Measurements from ENCODE around the gene KDM5B. TPM values are rescaled to one million over a fixed set of nuclear protein-coding genes. Genes with fewer than 3 reads are reported as not detected.
A peak's percentile ranks its signal among the peaks of the same experiment; 100 is the strongest.

KDM5B gene
- total and polyA plus RNA-seq, 5 donors from 2014 or later: 13.7 to 77.7 (median 15.1) TPM

DNA sequence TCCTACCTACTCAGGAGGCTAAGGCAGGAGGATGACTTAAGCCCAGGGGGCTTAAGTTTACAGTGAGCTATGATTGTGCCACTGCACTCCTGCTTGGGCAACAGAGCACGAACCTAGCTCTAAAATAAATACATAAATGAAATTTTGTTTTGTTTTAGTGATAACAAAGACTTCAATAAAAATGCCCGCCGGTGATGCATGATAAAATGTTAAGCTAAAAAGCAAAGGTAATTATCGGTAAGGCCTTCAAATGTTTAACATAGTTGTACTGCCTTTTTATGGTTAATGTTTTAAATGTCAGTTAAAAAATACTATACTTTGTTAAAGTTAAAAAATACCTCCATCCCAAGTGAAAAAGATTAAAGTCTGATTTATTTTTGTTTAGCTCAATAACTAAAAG, 27.0 kb downstream of the KDM5B start:
- no peaks in the 10 kb centered on the region for H3K4me1 ChIP-seq (ENCODE audit: control insufficient read depth, insufficient read depth, low read length, poor library complexity, severe bottlenecking)
- H3K27ac ChIP-seq (ENCODE audit: insufficient read depth, low read length, poor library complexity, severe bottlenecking): no peak overlapping the region
- Mint-ChIP-seq H3K27me3 (no peaks in the 10 kb centered on the region), H3K27ac (no peak overlapping the region), H3K9me3 (peaks cover 0 to 1% (median 0%) of the 10 kb centered on the region in 7 donors), H3K4me3 (no peak overlapping the region), H3K36me3 (peaks cover 7% of the 10 kb centered on the region), H3K4me1 (peaks cover 12 to 46% (median 24%) of the 10 kb centered on the region in 4 donors)
- no peak overlapping the region for H3K4me3 ChIP-seq (ENCODE audit: low read depth, low read length)
- H3K9me3 ChIP-seq (ENCODE audit: control insufficient read depth in 2 of 2, low read length in 2 of 2): no peaks in the 10 kb centered on the region
- ATAC-seq (ENCODE audit: low read depth in 2 of 2): no peak
- no peaks in the 10 kb centered on the region for H3K27me3 ChIP-seq (ENCODE audit: control insufficient read depth, insufficient read depth, low read length)
- DNase-seq: no peak
- no peaks in the 10 kb centered on the region for H3K36me3 ChIP-seq (ENCODE audit: control insufficient read depth, insufficient read depth, low read length)

DNA sequence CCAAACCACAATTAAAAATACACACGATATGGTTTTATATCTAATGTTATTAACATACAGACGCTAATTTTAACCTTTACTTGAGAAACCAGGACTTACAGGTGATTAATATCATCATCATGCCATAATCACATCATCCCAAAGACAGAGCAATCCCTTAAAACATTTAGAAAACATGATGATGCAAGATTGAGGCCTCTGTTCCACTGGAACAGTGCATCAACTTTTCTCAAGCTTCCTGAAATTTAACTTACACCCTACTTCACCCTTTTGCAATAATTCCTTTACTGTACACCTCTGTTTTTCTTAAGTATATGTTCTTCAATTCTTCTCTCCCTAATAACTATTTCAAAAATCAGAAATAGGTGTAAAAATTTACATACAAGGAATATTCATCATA, 38.1 kb downstream of the KDM5B start:
- peaks cover 54% of the 10 kb centered on the region for H3K36me3 ChIP-seq (ENCODE audit: control insufficient read depth, insufficient read depth, low read length)
- Mint-ChIP-seq H3K9me3 (no peaks in the 10 kb centered on the region), H3K4me3 (no peak overlapping the region), H3K27ac (no peak overlapping the region), H3K4me1 (peaks cover 0 to 4% (median 0%) of the 10 kb centered on the region in 4 donors), H3K36me3 (peaks cover 34% of the 10 kb centered on the region), H3K27me3 (no peaks in the 10 kb centered on the region)
- H3K27ac ChIP-seq (ENCODE audit: insufficient read depth, low read length, poor library complexity, severe bottlenecking): no peak overlapping the region
- ATAC-seq (ENCODE audit: low read depth in 2 of 2) (no peak), DNase-seq (no peak)
- H3K4me3 ChIP-seq (ENCODE audit: low read depth, low read length): no peak overlapping the region
- no peaks in the 10 kb centered on the region for H3K27me3 ChIP-seq (ENCODE audit: control insufficient read depth, insufficient read depth, low read length)
- H3K4me1 ChIP-seq (ENCODE audit: control insufficient read depth, insufficient read depth, low read length, poor library complexity, severe bottlenecking): no peaks in the 10 kb centered on the region
- H3K9me3 ChIP-seq (ENCODE audit: control insufficient read depth in 2 of 2, low read length in 2 of 2): no peaks in the 10 kb centered on the region

DNA sequence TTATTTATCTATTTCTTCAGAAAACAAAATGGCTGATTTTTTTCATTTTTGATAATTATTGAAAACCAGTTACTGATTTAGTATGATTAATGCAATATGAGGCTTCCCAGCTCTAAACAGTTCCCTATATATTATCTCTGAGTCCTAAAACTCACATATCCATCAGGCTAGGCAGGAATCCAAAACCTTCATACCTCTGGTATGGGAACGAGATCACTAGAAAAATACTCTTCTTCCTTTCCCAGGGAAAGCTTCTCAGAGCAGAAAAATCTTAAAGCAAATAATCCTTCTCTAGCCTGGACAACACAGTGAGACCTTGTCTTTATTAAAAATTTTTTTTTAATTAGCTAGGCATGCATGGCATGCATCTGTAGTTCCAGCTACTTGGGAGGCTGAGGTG, 42.5 kb downstream of the KDM5B start:
- Mint-ChIP-seq H3K27ac (no peak overlapping the region), H3K9me3 (no peaks in the 10 kb centered on the region)
- H3K9me3 ChIP-seq (ENCODE audit: control insufficient read depth in 2 of 2, low read length in 2 of 2): no peaks in the 10 kb centered on the region

DNA sequence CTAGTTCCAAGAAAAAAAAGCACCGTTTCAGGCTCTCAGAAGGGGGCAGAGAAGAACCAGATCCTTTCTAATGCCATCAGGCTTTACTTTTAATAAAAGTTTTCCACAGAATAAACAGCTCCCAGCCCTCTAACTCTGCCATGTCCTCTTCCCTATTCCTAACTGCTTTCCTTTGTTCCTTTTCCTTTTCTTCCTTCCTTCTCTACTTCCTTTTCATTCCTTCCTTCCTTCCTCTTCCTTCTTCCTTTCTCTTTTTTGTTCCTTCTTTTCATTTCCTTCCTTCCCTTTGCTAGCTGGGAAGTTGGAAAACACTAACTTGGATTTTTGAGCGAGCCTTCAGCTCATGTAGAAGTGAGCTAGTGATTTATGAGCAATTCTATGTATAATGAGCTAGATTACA, 46.2 kb downstream of the KDM5B start:
- no peak overlapping the region for H3K27ac ChIP-seq (ENCODE audit: insufficient read depth, low read length, poor library complexity, severe bottlenecking)
- no peak for DNase-seq
- no peak overlapping the region for H3K4me3 ChIP-seq (ENCODE audit: low read depth, low read length)
- H3K9me3 ChIP-seq (ENCODE audit: control insufficient read depth in 2 of 2, low read length in 2 of 2): no peaks in the 10 kb centered on the region
- H3K4me3 Mint-ChIP-seq: no peak overlapping the region
- H3K4me1 Mint-ChIP-seq: peaks cover 0 to 9% (median under 1%) of the 10 kb centered on the region in 4 donors
- no peaks in the 10 kb centered on the region for H3K27me3 Mint-ChIP-seq
- no peaks in the 10 kb centered on the region for H3K4me1 ChIP-seq (ENCODE audit: control insufficient read depth, insufficient read depth, low read length, poor library complexity, severe bottlenecking)
- no peaks in the 10 kb centered on the region for H3K27me3 ChIP-seq (ENCODE audit: control insufficient read depth, insufficient read depth, low read length)
- peaks cover 66% of the 10 kb centered on the region for H3K36me3 ChIP-seq (ENCODE audit: control insufficient read depth, insufficient read depth, low read length)
- H3K9me3 Mint-ChIP-seq: no peaks in the 10 kb centered on the region
- H3K36me3 Mint-ChIP-seq: peaks cover 37% of the 10 kb centered on the region
- H3K27ac Mint-ChIP-seq: peak overlapping the region in 2 of 3 donors; percentile 16 to 79
- no peak for ATAC-seq (ENCODE audit: low read depth in 2 of 2)

More for the DNA sequence above, 42.5 kb downstream of the KDM5B start:
- DNase-seq (no peak), ATAC-seq (ENCODE audit: low read depth in 2 of 2) (no peak)
- no peak overlapping the region for H3K4me3 Mint-ChIP-seq
- Histone ChIP-seq H3K4me3 (ENCODE audit: low read depth, low read length) (no peak overlapping the region), H3K27me3 (ENCODE audit: control insufficient read depth, insufficient read depth, low read length) (no peaks in the 10 kb centered on the region), H3K36me3 (ENCODE audit: control insufficient read depth, insufficient read depth, low read length) (peaks cover 50% of the 10 kb centered on the region), H3K4me1 (ENCODE audit: control insufficient read depth, insufficient read depth, low read length, poor library complexity, severe bottlenecking) (no peaks in the 10 kb centered on the region), H3K27ac (ENCODE audit: insufficient read depth, low read length, poor library complexity, severe bottlenecking) (no peak overlapping the region)
- peaks cover 0 to 4% (median 2%) of the 10 kb centered on the region in 4 donors for H3K4me1 Mint-ChIP-seq
- peaks cover 30% of the 10 kb centered on the region for H3K36me3 Mint-ChIP-seq
- no peaks in the 10 kb centered on the region for H3K27me3 Mint-ChIP-seq

DNA sequence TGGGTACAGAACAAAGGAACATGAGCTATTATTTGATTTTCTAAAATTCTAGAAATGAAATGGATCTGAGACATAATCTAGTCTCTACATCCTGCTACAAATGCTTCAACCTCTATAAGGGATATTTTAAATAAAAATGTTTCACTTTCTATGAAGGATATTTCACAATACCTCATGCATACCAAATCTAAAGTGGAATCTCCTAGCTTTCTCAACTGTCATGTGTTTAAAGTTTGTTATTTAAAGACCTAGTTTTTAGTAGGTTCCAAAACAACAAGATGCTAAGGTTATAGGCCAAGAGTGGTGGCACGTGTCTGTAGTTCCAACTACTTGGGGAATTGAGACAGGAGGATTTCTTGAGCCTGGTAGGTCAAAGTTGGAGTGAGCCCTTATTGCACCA, 47.6 kb downstream of the KDM5B start:
- DNase-seq (no peak), ATAC-seq (ENCODE audit: low read depth in 2 of 2) (no peak)
- peaks cover 0 to 9% (median 0%) of the 10 kb centered on the region in 4 donors for H3K4me1 Mint-ChIP-seq
- Histone ChIP-seq H3K9me3 (ENCODE audit: control insufficient read depth in 2 of 2, low read length in 2 of 2) (no peaks in the 10 kb centered on the region), H3K36me3 (ENCODE audit: control insufficient read depth, insufficient read depth, low read length) (peaks cover 68% of the 10 kb centered on the region), H3K27ac (ENCODE audit: insufficient read depth, low read length, poor library complexity, severe bottlenecking) (no peak overlapping the region), H3K4me1 (ENCODE audit: control insufficient read depth, insufficient read depth, low read length, poor library complexity, severe bottlenecking) (no peaks in the 10 kb centered on the region), H3K4me3 (ENCODE audit: low read depth, low read length) (no peak overlapping the region), H3K27me3 (ENCODE audit: control insufficient read depth, insufficient read depth, low read length) (no peaks in the 10 kb centered on the region)
- H3K4me3 Mint-ChIP-seq: no peak overlapping the region
- H3K9me3 Mint-ChIP-seq: no peaks in the 10 kb centered on the region
- H3K27ac Mint-ChIP-seq: no peak overlapping the region
- no peaks in the 10 kb centered on the region for H3K27me3 Mint-ChIP-seq
- H3K36me3 Mint-ChIP-seq: peaks cover 37% of the 10 kb centered on the region

DNA sequence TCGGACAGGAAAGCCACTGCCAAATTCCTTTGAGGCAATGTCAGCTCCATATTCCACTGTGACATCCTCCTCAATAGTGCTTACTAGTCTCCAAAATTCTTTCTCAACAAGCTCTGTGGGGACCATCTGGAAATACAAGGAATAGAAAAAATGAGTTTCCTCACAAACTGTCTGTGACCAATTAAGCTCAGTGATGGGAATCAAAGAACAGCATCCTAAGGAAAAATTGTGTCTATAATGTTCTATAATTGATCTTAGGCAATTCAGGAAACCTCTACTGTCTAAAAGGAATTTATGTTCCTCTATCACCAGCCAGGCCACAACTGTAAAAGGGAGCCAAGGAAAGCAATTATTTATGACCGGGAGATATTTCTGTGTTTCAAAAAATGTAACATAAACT, 51.8 kb downstream of the KDM5B start:
- Histone ChIP-seq H3K27me3 (ENCODE audit: control insufficient read depth, insufficient read depth, low read length) (no peaks in the 10 kb centered on the region), H3K4me1 (ENCODE audit: control insufficient read depth, insufficient read depth, low read length, poor library complexity, severe bottlenecking) (no peaks in the 10 kb centered on the region), H3K27ac (ENCODE audit: insufficient read depth, low read length, poor library complexity, severe bottlenecking) (no peak overlapping the region), H3K36me3 (ENCODE audit: control insufficient read depth, insufficient read depth, low read length) (peaks cover 81% of the 10 kb centered on the region), H3K9me3 (ENCODE audit: control insufficient read depth in 2 of 2, low read length in 2 of 2) (no peaks in the 10 kb centered on the region), H3K4me3 (ENCODE audit: low read depth, low read length) (no peak overlapping the region)
- H3K27me3 Mint-ChIP-seq: no peaks in the 10 kb centered on the region
- peaks cover 0 to 4% (median 0%) of the 10 kb centered on the region in 4 donors for H3K4me1 Mint-ChIP-seq
- DNase-seq (no peak), ATAC-seq (ENCODE audit: low read depth in 2 of 2) (no peak)
- no peak overlapping the region for H3K27ac Mint-ChIP-seq
- H3K9me3 Mint-ChIP-seq: no peaks in the 10 kb centered on the region
- H3K4me3 Mint-ChIP-seq: no peak overlapping the region
- peaks cover 36% of the 10 kb centered on the region for H3K36me3 Mint-ChIP-seq

DNA sequence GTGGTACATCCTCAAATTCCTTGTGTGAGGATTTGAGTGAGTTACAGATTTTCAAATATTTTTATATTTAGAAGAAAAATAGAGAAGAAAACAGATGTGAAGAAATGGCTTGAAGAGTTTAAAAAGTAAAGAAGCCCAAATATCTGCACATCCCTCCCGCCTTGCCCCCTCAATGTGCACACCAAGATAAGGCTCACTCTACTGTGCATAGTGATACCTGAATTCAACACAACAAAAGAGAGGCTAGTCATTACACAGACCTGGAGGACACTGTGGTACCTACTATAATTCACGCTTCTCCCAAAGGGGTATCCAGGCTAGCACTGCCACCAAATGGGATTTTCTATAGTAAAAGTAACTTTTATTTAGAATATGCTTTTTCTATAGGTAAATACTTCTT, 53.9 kb downstream of the KDM5B start:
- ATAC-seq (ENCODE audit: low read depth in 2 of 2) (no peak), DNase-seq (no peak)
- H3K9me3 ChIP-seq (ENCODE audit: control insufficient read depth in 2 of 2, low read length in 2 of 2): no peaks in the 10 kb centered on the region
- Mint-ChIP-seq H3K27ac (no peak overlapping the region), H3K9me3 (no peaks in the 10 kb centered on the region), H3K27me3 (no peaks in the 10 kb centered on the region), H3K4me3 (no peak overlapping the region), H3K36me3 (peaks cover 44% of the 10 kb centered on the region), H3K4me1 (peaks cover 0 to 4% (median 0%) of the 10 kb centered on the region in 4 donors)
- H3K36me3 ChIP-seq (ENCODE audit: control insufficient read depth, insufficient read depth, low read length): peaks cover 78% of the 10 kb centered on the region
- H3K4me3 ChIP-seq (ENCODE audit: low read depth, low read length): no peak overlapping the region
- H3K27me3 ChIP-seq (ENCODE audit: control insufficient read depth, insufficient read depth, low read length): no peaks in the 10 kb centered on the region
- no peaks in the 10 kb centered on the region for H3K4me1 ChIP-seq (ENCODE audit: control insufficient read depth, insufficient read depth, low read length, poor library complexity, severe bottlenecking)
- H3K27ac ChIP-seq (ENCODE audit: insufficient read depth, low read length, poor library complexity, severe bottlenecking): no peak overlapping the region

DNA sequence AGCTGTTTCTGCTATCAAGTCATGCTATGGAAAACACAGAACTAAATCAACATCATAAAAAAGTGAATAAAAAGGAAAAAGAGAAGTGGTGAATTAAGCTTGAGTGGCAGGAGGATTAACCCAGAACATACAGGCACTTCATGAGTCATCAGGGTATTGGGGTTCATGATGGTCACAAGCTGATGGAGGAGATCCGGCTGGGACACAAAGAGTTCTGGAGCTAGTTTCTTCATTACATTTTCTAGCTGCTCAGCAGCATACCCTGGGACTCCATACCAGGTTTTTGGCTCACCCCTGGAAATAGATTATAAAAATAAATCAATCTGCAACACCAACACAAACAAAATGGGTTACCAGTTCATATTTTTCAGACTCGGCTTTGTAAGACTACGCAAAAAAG, 55.4 kb downstream of the KDM5B start:
- ATAC-seq (ENCODE audit: low read depth in 2 of 2) (no peak), DNase-seq (no peak)
- peaks cover 49% of the 10 kb centered on the region for H3K36me3 Mint-ChIP-seq
- peaks cover 0 to 5% (median 1%) of the 10 kb centered on the region in 4 donors for H3K4me1 Mint-ChIP-seq
- peak overlapping the region in 1 of 3 donors; percentile 25 for H3K27ac Mint-ChIP-seq
- no peaks in the 10 kb centered on the region for H3K27me3 Mint-ChIP-seq
- no peak overlapping the region for H3K4me3 ChIP-seq (ENCODE audit: low read depth, low read length)
- H3K4me3 Mint-ChIP-seq: no peak overlapping the region
- peaks cover 84% of the 10 kb centered on the region for H3K36me3 ChIP-seq (ENCODE audit: control insufficient read depth, insufficient read depth, low read length)
- no peaks in the 10 kb centered on the region for H3K9me3 ChIP-seq (ENCODE audit: control insufficient read depth in 2 of 2, low read length in 2 of 2)
- H3K27me3 ChIP-seq (ENCODE audit: control insufficient read depth, insufficient read depth, low read length): no peaks in the 10 kb centered on the region
- H3K9me3 Mint-ChIP-seq: no peaks in the 10 kb centered on the region
- no peaks in the 10 kb centered on the region for H3K4me1 ChIP-seq (ENCODE audit: control insufficient read depth, insufficient read depth, low read length, poor library complexity, severe bottlenecking)
- H3K27ac ChIP-seq (ENCODE audit: insufficient read depth, low read length, poor library complexity, severe bottlenecking): no peak overlapping the region
